IgD-negative memory B cell (primary cell): Measurements from ENCODE around the gene ACOX3. TPM values are rescaled to one million over a fixed set of nuclear protein-coding genes. Genes with fewer than 3 reads are reported as not detected.
"Not testable (repeated sequence)": the region's sequence is repeated elsewhere in the genome, so short reads cannot be mapped to it uniquely, and the experiment has no call there.

Experiments used
- H3K27ac Mint-ChIP-seq, 3 donors: one replicate each; pipeline ENCODE4 v1.8.0; 2020 to 2022; ENCODE audit warnings: mild to moderate bottlenecking in 3 of 3, mixed read lengths in 3 of 3, moderate library complexity in 1 of 3
- H3K27me3 Mint-ChIP-seq: one replicate; pipeline ENCODE4 v1.8.0; 2021; ENCODE audit warnings: mixed read lengths
- H3K36me3 Mint-ChIP-seq: one replicate; pipeline ENCODE4 v1.8.0; 2020; ENCODE audit warnings: mild to moderate bottlenecking, mixed read lengths
- H3K4me1 Mint-ChIP-seq, 3 donors: one replicate each; pipeline ENCODE4 v1.8.0; 2020 to 2022; ENCODE audit warnings: mixed read lengths in 3 of 3, mild to moderate bottlenecking in 1 of 3
- H3K4me3 Mint-ChIP-seq, 4 donors: one replicate each; pipeline ENCODE4 v1.8.0; 2020 to 2022; ENCODE audit warnings: mild to moderate bottlenecking in 4 of 4, mixed read lengths in 4 of 4, moderate library complexity in 3 of 4
- H3K9me3 Mint-ChIP-seq, 3 donors: one replicate each; pipeline ENCODE4 v1.8.0; 2020 to 2021; ENCODE audit warnings: mixed read lengths in 3 of 3, mild to moderate bottlenecking in 1 of 3
- polyA plus RNA-seq: library from polyadenylated mRNA; unstranded; fragments of 300-500 nt; fragmentation: Illumina TruSeq; gene quantifications from one replicate; pipeline ENCODE4 v1.2.3, GENCODE V29; 2021

The ACOX3 gene
- polyA plus RNA-seq, 1 donor from 2014 or later = 13.1 TPM

DNA sequence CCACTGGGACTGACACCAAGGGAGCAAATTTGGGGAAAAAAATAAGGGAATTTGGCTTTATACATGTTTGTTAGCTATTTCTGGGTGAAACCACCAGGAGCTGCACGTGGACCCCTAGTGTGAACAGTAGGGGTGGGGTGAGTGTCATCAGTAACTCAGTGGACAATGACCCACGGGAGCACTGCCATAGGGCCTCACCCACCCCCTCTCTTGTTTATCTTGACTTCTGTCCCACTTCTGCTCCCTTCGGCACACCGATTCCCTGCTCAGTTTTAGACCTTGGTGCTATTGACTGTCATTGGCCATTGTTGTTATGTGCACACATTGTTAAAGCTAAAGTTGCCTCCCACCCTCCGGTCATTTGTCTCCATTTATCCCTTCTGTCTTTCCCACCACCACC, 9.0 kb downstream of the ACOX3 start:
- Mint-ChIP-seq H3K27ac (peak overlapping the region in 2 of 3 donors; percentile 62 to 77), H3K4me1 (peaks cover 34 to 41% (median 35%) of the 10 kb centered on the region in 3 donors), H3K9me3 (no peaks in the 10 kb centered on the region), H3K27me3 (no peaks in the 10 kb centered on the region), H3K36me3 (peaks cover 3% of the 10 kb centered on the region), H3K4me3 (peak overlapping the region in 1 of 4 donors; percentile 95)

GRCh38 chr4:8428288-8429097, 12.0 kb downstream of the ACOX3 start:
- H3K36me3 Mint-ChIP-seq = peaks cover 3% of the 10 kb centered on the region

DNA sequence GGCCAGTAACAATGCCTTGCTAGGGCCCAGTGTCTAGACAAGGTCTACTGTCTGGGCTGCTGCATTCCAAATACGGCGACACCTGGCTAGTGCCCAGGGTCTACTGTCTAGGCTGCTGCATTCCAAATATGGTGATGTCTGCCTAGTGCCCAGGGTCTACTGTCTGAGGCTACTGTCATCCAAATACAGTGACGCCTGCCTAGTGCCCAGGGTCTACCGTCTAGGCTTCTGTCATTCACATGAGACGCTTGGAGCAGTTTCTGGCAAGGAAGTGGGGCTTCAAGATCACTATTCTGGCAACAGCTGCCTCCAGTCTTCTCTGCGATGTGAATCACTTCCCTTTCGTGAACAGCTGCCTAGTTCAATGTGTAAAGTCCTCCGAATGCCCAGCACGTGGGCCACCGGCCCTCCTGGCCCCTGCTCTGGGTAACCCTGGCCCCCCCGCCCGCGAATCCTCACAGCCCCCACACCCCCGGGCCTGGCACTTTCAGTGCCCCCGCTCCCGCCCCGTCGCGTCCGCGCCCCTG, 12.7 kb downstream of the ACOX3 start:
- H3K27ac Mint-ChIP-seq = peak overlapping the region; percentile 98 to 99 (median 98)
- peaks cover 19 to 21% (median 20%) of the 10 kb centered on the region in 3 donors for H3K4me1 Mint-ChIP-seq
- H3K27me3 Mint-ChIP-seq = no peaks in the 10 kb centered on the region
- H3K4me3 Mint-ChIP-seq = peak overlapping the region; percentile 95 to 97 (median 96)
- H3K36me3 Mint-ChIP-seq = peaks cover 3% of the 10 kb centered on the region
- no peaks in the 10 kb centered on the region for H3K9me3 Mint-ChIP-seq

More at GRCh38 chr4:8428288-8429097, 12.0 kb downstream of the ACOX3 start:
- H3K9me3 Mint-ChIP-seq = no peaks in the 10 kb centered on the region
- H3K4me1 Mint-ChIP-seq = peaks cover 22 to 25% (median 25%) of the 10 kb centered on the region in 3 donors
- peak overlapping the region; percentile 95 to 97 (median 96) for H3K4me3 Mint-ChIP-seq
- H3K27me3 Mint-ChIP-seq = no peaks in the 10 kb centered on the region
- H3K27ac Mint-ChIP-seq = peak overlapping the region; percentile 98 to 99 (median 98)

GRCh38 chr4:8427262-8427661, 13.3 kb downstream of the ACOX3 start:
- peak overlapping the region in 2 of 3 donors; percentile 31 to 99 for H3K27ac Mint-ChIP-seq
- H3K9me3 Mint-ChIP-seq = no peaks in the 10 kb centered on the region
- H3K36me3 Mint-ChIP-seq = peaks cover 3% of the 10 kb centered on the region

DNA sequence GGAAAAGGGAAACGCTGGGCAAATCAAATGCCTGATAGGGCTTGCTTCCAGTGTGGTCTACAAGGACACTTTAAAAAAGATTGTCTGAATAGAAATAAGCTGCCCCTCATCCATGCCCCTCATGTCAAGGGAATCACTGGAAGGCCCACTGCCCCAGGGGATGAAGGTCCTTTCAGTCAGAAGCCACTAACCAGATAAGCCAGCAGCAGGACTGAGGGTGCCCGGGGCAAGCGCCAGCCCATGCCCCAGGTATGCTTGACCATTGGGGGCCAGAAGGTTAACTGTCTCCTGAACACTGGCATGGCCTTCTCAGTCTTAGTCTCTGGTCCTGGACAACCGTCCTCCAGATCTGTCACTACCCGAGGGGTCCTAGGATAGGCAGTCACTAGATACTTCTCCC, 17.7 kb downstream of the ACOX3 start:
- Mint-ChIP-seq H3K9me3 (no peaks in the 10 kb centered on the region), H3K36me3 (peaks cover 4% of the 10 kb centered on the region), H3K27ac (no peak overlapping the region), H3K4me3 (no peak overlapping the region), H3K27me3 (no peaks in the 10 kb centered on the region), H3K4me1 (peaks cover 11 to 19% (median 17%) of the 10 kb centered on the region in 3 donors)

More at GRCh38 chr4:8427262-8427661, 13.3 kb downstream of the ACOX3 start:
- H3K4me3 Mint-ChIP-seq = peak overlapping the region; percentile 45 to 97 (median 95)
- H3K4me1 Mint-ChIP-seq = peaks cover 19 to 21% (median 20%) of the 10 kb centered on the region in 3 donors
- no peaks in the 10 kb centered on the region for H3K27me3 Mint-ChIP-seq

- peaks cover 6 to 16% (median 15%) of the 10 kb centered on the region in 3 donors for H3K4me1 Mint-ChIP-seq
- no peak overlapping the region for H3K27ac Mint-ChIP-seq
- no peaks in the 10 kb centered on the region for H3K27me3 Mint-ChIP-seq
- H3K9me3 Mint-ChIP-seq = no peaks in the 10 kb centered on the region
- peak overlapping the region in 1 of 4 donors; percentile 8 for H3K4me3 Mint-ChIP-seq
- peaks cover 4% of the 10 kb centered on the region for H3K36me3 Mint-ChIP-seq
These were observed 18.2 kb downstream of the ACOX3 start for GRCh38 chr4:8422327-8422726.

DNA sequence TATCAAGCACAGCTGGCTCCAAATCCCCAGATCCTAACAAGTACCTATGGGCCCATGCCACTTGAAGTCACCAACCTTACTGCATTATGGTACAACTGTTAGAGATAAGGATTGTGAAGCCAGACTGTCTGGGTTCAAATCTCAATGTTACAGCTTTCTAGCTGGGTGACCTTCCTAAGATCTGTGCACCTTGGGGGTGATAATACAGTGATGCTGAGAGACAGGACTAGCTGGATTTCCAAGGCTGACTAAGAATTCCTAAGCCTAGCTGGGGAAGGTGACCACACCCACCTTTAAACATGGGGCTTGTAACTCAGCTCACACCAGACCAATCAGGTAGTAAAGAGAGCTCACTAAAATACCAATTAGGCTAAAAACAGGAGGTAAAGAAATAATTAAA, 20.4 kb downstream of the ACOX3 start:
- H3K4me3 Mint-ChIP-seq, H3K27ac Mint-ChIP-seq, H3K9me3 Mint-ChIP-seq, H3K4me1 Mint-ChIP-seq, H3K27me3 Mint-ChIP-seq, H3K36me3 Mint-ChIP-seq: not testable (repeated sequence)

DNA sequence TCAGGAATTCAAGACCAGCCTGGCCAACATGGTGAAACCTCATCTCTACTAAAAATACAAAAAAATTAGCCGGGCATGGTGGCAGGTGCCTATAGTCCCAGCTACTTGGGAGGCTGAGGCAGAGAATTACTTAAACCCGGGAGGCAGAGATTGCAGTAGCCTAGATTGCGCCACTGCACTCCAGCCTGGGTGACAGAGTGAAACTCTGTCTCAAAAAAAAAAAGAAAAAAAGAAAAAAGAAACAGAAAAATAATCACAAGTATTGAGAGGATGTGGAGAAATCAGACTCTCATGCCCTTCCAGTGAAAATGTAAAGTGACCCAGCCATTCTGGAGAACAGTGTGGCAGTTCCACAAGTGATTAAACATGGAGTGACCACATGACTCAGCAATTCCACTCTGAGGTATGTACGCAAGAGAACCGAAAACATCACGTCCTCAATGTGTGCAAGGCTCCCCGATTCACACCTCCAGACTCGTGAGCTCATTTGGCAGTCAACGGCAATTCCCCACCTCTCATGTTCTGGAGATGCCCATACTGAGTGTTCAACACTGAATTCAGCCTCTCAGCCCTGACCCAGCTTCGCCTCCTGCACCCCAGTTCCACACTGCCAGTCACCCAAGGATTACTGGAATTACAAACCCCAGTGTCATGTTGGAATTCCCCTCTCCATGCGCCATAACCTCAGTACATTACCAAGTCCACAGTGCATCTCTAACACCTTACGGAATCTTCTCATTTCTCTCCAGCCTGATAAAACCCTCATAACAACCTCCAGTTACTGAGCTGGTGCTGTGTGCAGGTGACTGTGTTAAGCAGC, 21.1 kb downstream of the ACOX3 start:
- Mint-ChIP-seq H3K27me3 (no peaks in the 10 kb centered on the region), H3K9me3 (no peaks in the 10 kb centered on the region), H3K4me1 (peaks cover 0 to 9% (median 7%) of the 10 kb centered on the region in 3 donors), H3K4me3 (no peak overlapping the region), H3K27ac (no peak overlapping the region), H3K36me3 (peaks cover 8% of the 10 kb centered on the region)

GRCh38 chr4:8417071-8417614, 23.4 kb downstream of the ACOX3 start:
- no peaks in the 10 kb centered on the region for H3K9me3 Mint-ChIP-seq
- peak overlapping the region in 1 of 3 donors; percentile 59 for H3K27ac Mint-ChIP-seq
- H3K4me3 Mint-ChIP-seq = no peak overlapping the region
- peaks cover 0 to 9% (median 7%) of the 10 kb centered on the region in 3 donors for H3K4me1 Mint-ChIP-seq
- H3K36me3 Mint-ChIP-seq = peaks cover 15% of the 10 kb centered on the region
- H3K27me3 Mint-ChIP-seq = no peaks in the 10 kb centered on the region

- Mint-ChIP-seq H3K36me3 (peaks cover 11% of the 10 kb centered on the region), H3K27me3 (no peaks in the 10 kb centered on the region), H3K27ac (no peak overlapping the region), H3K9me3 (no peaks in the 10 kb centered on the region), H3K4me1 (peaks cover 0 to 9% (median 6%) of the 10 kb centered on the region in 3 donors), H3K4me3 (no peak overlapping the region)
These were observed 26.1 kb downstream of the ACOX3 start for GRCh38 chr4:8414377-8414776.

DNA sequence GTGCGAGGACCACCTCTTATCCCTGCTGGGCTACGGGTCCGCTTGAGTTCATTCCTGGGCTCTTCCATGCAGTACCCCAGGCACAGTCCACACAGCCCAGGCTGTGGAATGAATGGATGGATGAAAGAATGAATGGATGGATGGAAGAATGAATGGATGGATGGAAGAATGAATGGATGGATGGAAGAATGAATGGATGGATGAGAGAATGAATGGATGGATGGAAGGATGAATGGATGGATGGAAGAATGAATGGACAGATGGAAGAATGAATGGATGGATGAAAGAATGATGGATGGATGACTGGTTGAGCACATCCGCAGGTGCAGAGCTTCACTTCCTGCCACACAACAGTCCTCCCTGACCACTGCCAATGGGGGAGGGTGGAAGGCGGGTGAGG, 28.2 kb downstream of the ACOX3 start:
- H3K27ac Mint-ChIP-seq = no peak overlapping the region
- no peak overlapping the region for H3K4me3 Mint-ChIP-seq
- no peaks in the 10 kb centered on the region for H3K27me3 Mint-ChIP-seq
- peaks cover 13% of the 10 kb centered on the region for H3K36me3 Mint-ChIP-seq
- no peaks in the 10 kb centered on the region for H3K9me3 Mint-ChIP-seq
- peaks cover 0 to 5% (median 4%) of the 10 kb centered on the region in 3 donors for H3K4me1 Mint-ChIP-seq

- H3K4me3 Mint-ChIP-seq = no peak overlapping the region
These were observed 29.0 kb downstream of the ACOX3 start for GRCh38 chr4:8411351-8412180.

DNA sequence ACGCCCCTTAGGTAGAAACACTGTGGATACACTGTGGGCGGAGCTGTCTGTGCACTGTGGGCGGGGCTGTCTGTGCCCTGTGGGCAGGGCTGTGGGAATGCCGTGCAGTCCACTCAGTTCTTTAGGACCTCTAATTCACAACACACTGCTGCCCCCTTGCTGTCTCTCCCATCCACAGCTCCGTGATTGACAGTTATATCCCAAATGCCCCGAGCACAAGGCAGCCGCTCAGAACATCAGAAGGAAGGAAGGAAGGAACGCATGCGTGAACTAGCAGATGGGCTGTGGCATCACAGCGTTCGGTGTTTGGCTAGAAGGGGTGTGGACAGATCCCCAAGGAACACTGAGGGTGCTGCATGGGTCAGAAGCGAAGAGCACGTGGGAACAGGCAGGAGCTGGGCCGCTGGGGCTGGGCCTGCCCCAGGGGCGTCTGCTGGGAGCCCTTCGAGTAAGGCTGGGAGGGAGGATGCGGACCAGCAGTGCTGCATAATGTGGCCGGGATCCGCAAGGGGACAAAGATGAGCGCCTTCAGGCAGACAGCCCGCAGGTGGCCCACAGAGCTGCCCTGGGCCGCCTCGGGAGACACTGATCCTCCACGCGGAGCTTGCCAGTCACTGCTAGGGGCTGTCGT, 29.8 kb downstream of the ACOX3 start:
- no peaks in the 10 kb centered on the region for H3K27me3 Mint-ChIP-seq
- H3K4me3 Mint-ChIP-seq = no peak overlapping the region
- peak overlapping the region in 1 of 3 donors; percentile 40 for H3K27ac Mint-ChIP-seq
- peaks cover 0 to 1% (median 0%) of the 10 kb centered on the region in 3 donors for H3K9me3 Mint-ChIP-seq
- H3K4me1 Mint-ChIP-seq = peaks cover 0 to 5% (median 5%) of the 10 kb centered on the region in 3 donors
- H3K36me3 Mint-ChIP-seq = peaks cover 13% of the 10 kb centered on the region

More at GRCh38 chr4:8411351-8412180, 29.0 kb downstream of the ACOX3 start:
- Mint-ChIP-seq H3K36me3 (peaks cover 14% of the 10 kb centered on the region), H3K27ac (no peak overlapping the region), H3K4me1 (peaks cover 0 to 5% (median 4%) of the 10 kb centered on the region in 3 donors), H3K27me3 (no peaks in the 10 kb centered on the region), H3K9me3 (no peaks in the 10 kb centered on the region)
